K562 (cell line): Measurements from ENCODE around the gene KRTAP19-5.

Source experiments
- CTCF ChIP-seq, 3 experiments: IDR thresholded peaks in 2 of 3; conservative IDR thresholded peaks in 1 of 3; 2 replicates each; pipeline ENCODE4 v1.5.1; 2011 to 2012; ENCODE audit warnings: low read length in 3 of 3, mild to moderate bottlenecking in 3 of 3, control low read depth in 2 of 3, improper control_type of control experiment in 1 of 3, inconsistent platforms in 1 of 3, low read depth in 1 of 3, mixed read lengths in 1 of 3, moderate library complexity in 1 of 3; ENCODE audit not compliant: insufficient read depth in 2 of 3
- EWSR1 ChIP-seq: fragments of 450-650 bp; IDR thresholded peaks from 2 replicates; pipeline ENCODE4 v1.6.1; 2018; ENCODE audit warnings: borderline replicate concordance, mild to moderate bottlenecking, low read depth, moderate library complexity; ENCODE audit not compliant: partially characterized antibody
- EZH2 ChIP-seq: IDR thresholded peaks from 2 replicates; pipeline ENCODE4 v1.6.1; 2012; ENCODE audit warnings: low read depth, mild to moderate bottlenecking, inconsistent platforms, low read length, borderline replicate concordance
- HNRNPL ChIP-seq: fragments of 200-400 bp; formaldehyde crosslinking; IDR thresholded peaks from 2 replicates; pipeline ENCODE4 v1.6.1; 2017; ENCODE audit warnings: low read depth, mild to moderate bottlenecking, low read length
- POLR2AphosphoS5 ChIP-seq: IDR thresholded peaks from 2 replicates; pipeline ENCODE4 v1.6.1; 2011; ENCODE audit warnings: mild to moderate bottlenecking, low read depth, low read length, moderate library complexity; ENCODE audit not compliant: control insufficient read depth, insufficient read depth
- SREBF2 ChIP-seq: sonication (generic); formaldehyde crosslinking; IDR thresholded peaks from 2 replicates; pipeline ENCODE4 v1.4.0; 2020; ENCODE audit warnings: mild to moderate bottlenecking, missing genetic modification reagents
- TBP ChIP-seq: optimal IDR thresholded peaks from 2 replicates; pipeline ENCODE3; 2011; ENCODE audit warnings: low read depth, low read length, improper control_type of control experiment
- ZNF311 ChIP-seq: fragments of 250-450 bp; sonication (Bioruptor Pico); IDR thresholded peaks from 2 replicates; pipeline ENCODE4 v1.4.0; 2020; ENCODE audit warnings: mild to moderate bottlenecking, moderate library complexity

GRCh38 chr21:30491963-30492428 lies 9.9 kb downstream of the KRTAP19-5 start, which contains the start of gene KRTAP19-3:
- TF ChIP-seq ZNF311 (CRISPR knock-in tag): no peak
- TF ChIP-seq TBP: no peak
- no peak for TF ChIP-seq CTCF (IDR thresholded peaks at IDR 0.05 in 2 of 3, conservative IDR thresholded peaks at IDR 0.05 in 1 of 3; ENCODE audit: insufficient read depth in 2 of 3, low read depth in 1 of 3, low read length in 3 of 3)
- TF ChIP-seq EZH2: no peak
- TF ChIP-seq POLR2AphosphoS5: no peak
- no peak for TF ChIP-seq SREBF2
- TF ChIP-seq EWSR1: no peak
- TF ChIP-seq HNRNPL: no peak
